Spleen (tissue), 11 donors: ENCODE measurements around the gene SLCO2A1. TPM values are rescaled to one million over a fixed set of nuclear protein-coding genes. Genes with fewer than 3 reads are reported as not detected.

ENCODE experiments used
- DNase-seq: peaks from one replicate; pipeline ENCODE4 v3.0.0-alpha.2; 2020
- H3K27ac ChIP-seq, 8 donors: fragments of 200-600 bp; sonication (generic) in 7 of 8; 1 replicate in 4 of 8; 2 replicates in 4 of 8; pipeline versions ENCODE4 v1.5.0 to v1.8.0; 2016 to 2021; ENCODE audit warnings: inconsistent platforms in 4 of 8, mild to moderate bottlenecking in 4 of 8, moderate library complexity in 1 of 8
- H3K27me3 ChIP-seq, 7 donors: fragments of 200-600 bp; sonication (generic) in 6 of 7; replicated peaks in 1 of 7; 1 replicate in 4 of 7; 2 replicates in 3 of 7; pipeline versions ENCODE4 v1.5.0 to v1.8.0; 2016 to 2021; ENCODE audit warnings: inconsistent platforms in 3 of 7, mild to moderate bottlenecking in 1 of 7
- H3K36me3 ChIP-seq, 6 donors: fragments of 200-600 bp; sonication (generic) in 5 of 6; 1 replicate in 4 of 6; 2 replicates in 2 of 6; pipeline versions ENCODE4 v1.5.0 to v1.8.0; 2016 to 2021; ENCODE audit warnings: inconsistent platforms in 2 of 6
- H3K4me1 ChIP-seq, 6 donors: fragments of 200-600 bp; sonication (generic) in 5 of 6; 1 replicate in 3 of 6; 2 replicates in 3 of 6; pipeline versions ENCODE4 v1.5.0 to v1.8.0; 2016 to 2021; ENCODE audit warnings: inconsistent platforms in 3 of 6
- H3K4me3 ChIP-seq, 8 donors: fragments of 200-600 bp; sonication (generic) in 7 of 8; 1 replicate in 4 of 8; 2 replicates in 4 of 8; pipeline versions ENCODE4 v1.5.0 to v1.8.0; 2016 to 2021; ENCODE audit warnings: inconsistent platforms in 4 of 8, mild to moderate bottlenecking in 4 of 8, moderate library complexity in 2 of 8
- H3K9me3 ChIP-seq, 8 donors: fragments of 200-600 bp; sonication (generic) in 7 of 8; 1 replicate in 4 of 8; 2 replicates in 4 of 8; pipeline versions ENCODE4 v1.5.0 to v1.8.0; 2016 to 2021; ENCODE audit warnings: inconsistent platforms in 4 of 8
- POLR2A ChIP-seq, 3 donors: fragments of 450-650 bp; IDR thresholded peaks; one replicate each; pipeline ENCODE4 v1.5.1; 2017; ENCODE audit warnings: antibody characterized with exemption in 3 of 3, mild to moderate bottlenecking in 1 of 3
- POLR2AphosphoS5 ChIP-seq, 3 donors: sonication (generic); formaldehyde crosslinking; IDR thresholded peaks; one replicate each; pipeline ENCODE4 v1.5.1; 2017; ENCODE audit warnings: antibody characterized with exemption in 3 of 3
- WGBS, 5 donors: extraction: QIAGEN DNeasy Blood & Tissue Kit in 3 of 5; methylation state at CpG; one replicate each; pipeline versions ENCODE4 v1.1.5 to v1.1.7; 2013 to 2018; 5-methylcytosine and 5-hydroxymethylcytosine counted together
- intact Hi-C: fragments of 100-400 bp; cut with DNase I; formaldehyde crosslinking; loops from one replicate; pipeline ENCODE4 v1.15.0; 2023; ENCODE audit warnings: low total_unique reads
- polyA plus RNA-seq, 3 donors: library from polyadenylated mRNA; stranded (reverse); fragments of 200-250 nt; gene quantifications; one replicate each; pipeline ENCODE4 v1.2.1, GENCODE V29; 2013
- total RNA-seq, 7 donors: library from RNA; depleted of rRNA in 3 of 7; stranded (reverse); fragments of >200 nt in 3 of 7; fragmentation: NEBNext Ultra II Directional in 4 of 7; extraction: Animal tissue kit (Norgen Biotek cat#: 25700) in 4 of 7; gene quantifications; one replicate each; pipeline versions ENCODE4 v1.1.0 to v1.2.1, GENCODE V29; 2016 to 2021
- TF ChIP-seq, protein P1 (sequence below), 11 experiments: fragments of 200-600 bp in 7 of 11; fragments of 450-650 bp in 4 of 11; sonication (generic) in 4 of 11; IDR thresholded peaks in 8 of 11; conservative IDR thresholded peaks in 3 of 11; 1 replicate in 7 of 11; 2 replicates in 4 of 11; pipeline versions ENCODE4 v1.4.0 to v1.8.0; 2016 to 2021; ENCODE audit warnings: antibody characterized with exemption in 11 of 11, inconsistent platforms in 4 of 11, mild to moderate bottlenecking in 1 of 11
- donor health status: healthy with polysubstance abuse.
- donor health status: DM: no; HTN: no; CAD: no; lungs with moderate emphysema.
- donor health status: DM: no; HTN: no; CAD: no.
- donor health status: Bipolar disorder and iron deficiency.
- donor health status: healthy.
- donor health status: DM: no; HTN: no; CAD: no.
- donor health status: DM: yes; HTN: yes; CAD: no.

Gene SLCO2A1
- total and polyA plus RNA-seq, 10 donors, result 4.8 to 118 (median 29.8) TPM

DNA sequence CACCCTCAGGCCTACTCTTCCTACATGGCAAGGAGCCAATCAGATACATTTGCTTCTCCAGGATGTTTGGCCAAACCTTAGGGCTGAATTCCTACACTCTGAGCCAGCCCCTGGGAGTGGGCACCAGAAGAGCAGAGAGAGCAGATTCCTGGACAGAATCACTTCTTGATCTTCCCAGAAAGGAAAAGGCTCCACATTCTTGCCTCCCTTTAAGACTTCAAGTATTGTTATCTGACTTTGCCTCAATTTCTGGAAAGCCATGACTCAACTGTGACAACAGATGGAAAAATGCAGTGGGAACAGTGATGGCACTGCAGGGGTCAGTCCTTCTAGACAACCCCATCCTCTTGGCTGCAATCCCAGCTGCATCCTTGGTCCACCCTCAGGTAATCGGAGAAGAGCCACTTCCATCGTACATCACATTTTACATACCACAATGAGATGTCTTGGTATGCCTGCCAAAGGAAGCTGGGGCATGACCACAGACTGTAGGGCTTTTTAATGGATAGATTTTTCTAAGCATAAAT, 21.0 kb downstream of the SLCO2A1 start:
- H3K36me3 ChIP-seq, result no peaks in the 10 kb centered on the region
- no peaks in the 10 kb centered on the region for H3K4me1 ChIP-seq
- intact Hi-C loops, result no loop called here
- no peak overlapping the region for H3K27ac ChIP-seq
- no peak for DNase-seq
- no peak overlapping the region for H3K4me3 ChIP-seq
- no peaks in the 10 kb centered on the region for H3K27me3 ChIP-seq
- peaks cover 0 to 11% (median 3%) of the 10 kb centered on the region in 8 donors for H3K9me3 ChIP-seq
- no peak for TF ChIP-seq POLR2A (IDR thresholded peaks at IDR 0.05)
- TF ChIP-seq, protein P1, sequence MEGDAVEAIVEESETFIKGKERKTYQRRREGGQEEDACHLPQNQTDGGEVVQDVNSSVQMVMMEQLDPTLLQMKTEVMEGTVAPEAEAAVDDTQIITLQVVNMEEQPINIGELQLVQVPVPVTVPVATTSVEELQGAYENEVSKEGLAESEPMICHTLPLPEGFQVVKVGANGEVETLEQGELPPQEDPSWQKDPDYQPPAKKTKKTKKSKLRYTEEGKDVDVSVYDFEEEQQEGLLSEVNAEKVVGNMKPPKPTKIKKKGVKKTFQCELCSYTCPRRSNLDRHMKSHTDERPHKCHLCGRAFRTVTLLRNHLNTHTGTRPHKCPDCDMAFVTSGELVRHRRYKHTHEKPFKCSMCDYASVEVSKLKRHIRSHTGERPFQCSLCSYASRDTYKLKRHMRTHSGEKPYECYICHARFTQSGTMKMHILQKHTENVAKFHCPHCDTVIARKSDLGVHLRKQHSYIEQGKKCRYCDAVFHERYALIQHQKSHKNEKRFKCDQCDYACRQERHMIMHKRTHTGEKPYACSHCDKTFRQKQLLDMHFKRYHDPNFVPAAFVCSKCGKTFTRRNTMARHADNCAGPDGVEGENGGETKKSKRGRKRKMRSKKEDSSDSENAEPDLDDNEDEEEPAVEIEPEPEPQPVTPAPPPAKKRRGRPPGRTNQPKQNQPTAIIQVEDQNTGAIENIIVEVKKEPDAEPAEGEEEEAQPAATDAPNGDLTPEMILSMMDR (IDR thresholded peaks at IDR 0.05 in 8 of 11, conservative IDR thresholded peaks at IDR 0.05 in 3 of 11), result no peak
- no peak for TF ChIP-seq POLR2AphosphoS5 (IDR thresholded peaks at IDR 0.05)
- WGBS, 5 donors, result 38 to 76% (median 47%) methylated on average over 2 of the region's 2 CpGs

GRCh38 chr3:134007819-134008218, 21.9 kb downstream of the SLCO2A1 start:
- intact Hi-C loops, result no loop called here
- TF ChIP-seq, protein P1 (IDR thresholded peaks at IDR 0.05 in 8 of 11, conservative IDR thresholded peaks at IDR 0.05 in 3 of 11), result no peak
- no peak for TF ChIP-seq POLR2AphosphoS5 (IDR thresholded peaks at IDR 0.05)
- no peak for TF ChIP-seq POLR2A (IDR thresholded peaks at IDR 0.05)
- Histone ChIP-seq H3K4me3 (no peak overlapping the region), H3K4me1 (no peaks in the 10 kb centered on the region), H3K9me3 (peaks cover 0 to 11% (median 3%) of the 10 kb centered on the region in 8 donors), H3K36me3 (no peaks in the 10 kb centered on the region), H3K27ac (no peak overlapping the region), H3K27me3 (no peaks in the 10 kb centered on the region)
- WGBS, 5 donors, result 59 to 76% (median 62%) methylated on average over 3 of the region's 3 CpGs
- no peak for DNase-seq

GRCh38 chr3:134004841-134005240, 24.9 kb downstream of the SLCO2A1 start:
- Histone ChIP-seq H3K27me3 (no peaks in the 10 kb centered on the region), H3K36me3 (no peaks in the 10 kb centered on the region), H3K27ac (no peak overlapping the region), H3K4me3 (no peak overlapping the region), H3K4me1 (no peaks in the 10 kb centered on the region), H3K9me3 (peaks cover 0 to 11% (median 3%) of the 10 kb centered on the region in 8 donors)
- no peak for DNase-seq
- intact Hi-C loops, result no loop called here
- 87 to 95% (median 89%) methylated on average over 4 of the region's 4 CpGs for WGBS, 5 donors
- TF ChIP-seq POLR2A (IDR thresholded peaks at IDR 0.05), result no peak
- TF ChIP-seq POLR2AphosphoS5 (IDR thresholded peaks at IDR 0.05), result no peak
- TF ChIP-seq, protein P1 (IDR thresholded peaks at IDR 0.05 in 8 of 11, conservative IDR thresholded peaks at IDR 0.05 in 3 of 11), result no peak

DNA sequence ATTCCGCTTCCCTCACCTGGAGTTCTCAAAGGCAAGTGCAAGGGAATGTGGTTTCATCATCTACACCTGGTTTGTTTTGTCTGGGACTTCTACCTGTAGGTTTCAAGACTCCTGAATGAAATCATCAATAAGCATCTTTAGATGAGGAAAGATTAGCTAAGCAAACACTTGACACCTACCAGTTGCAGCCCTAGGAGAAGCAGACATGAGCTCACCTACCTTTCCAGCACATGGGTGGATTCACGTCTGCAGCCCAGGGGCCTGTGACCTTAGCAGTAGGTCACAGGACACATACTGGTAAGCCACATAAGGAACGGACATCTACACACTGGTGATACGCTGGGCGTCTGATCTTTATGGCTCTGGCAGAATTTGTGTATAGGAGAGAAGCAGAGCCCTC, 26.7 kb downstream of the SLCO2A1 start:
- DNase-seq, result no peak
- Histone ChIP-seq H3K36me3 (no peaks in the 10 kb centered on the region), H3K4me3 (no peak overlapping the region), H3K4me1 (no peaks in the 10 kb centered on the region), H3K27me3 (no peaks in the 10 kb centered on the region), H3K9me3 (peaks cover 0 to 11% (median 3%) of the 10 kb centered on the region in 8 donors), H3K27ac (no peak overlapping the region)
- intact Hi-C loops, result no loop called here
- TF ChIP-seq POLR2AphosphoS5 (IDR thresholded peaks at IDR 0.05) (no peak), POLR2A (IDR thresholded peaks at IDR 0.05) (no peak)
- TF ChIP-seq, protein P1 (IDR thresholded peaks at IDR 0.05 in 8 of 11, conservative IDR thresholded peaks at IDR 0.05 in 3 of 11), result no peak
- WGBS, 5 donors, result 91 to 98% (median 94%) methylated on average over 4 to 5 of the region's 5 CpGs
